Glutamatergic neuron (in vitro differentiated cells): ENCODE data around the gene DOLK. TPM values are rescaled to one million over a fixed set of nuclear protein-coding genes. Genes with fewer than 3 reads are reported as not detected.

Experiments
- DNase-seq: peaks from one replicate; pipeline ENCODE4 v3.0.0; 2022
- H3K27ac Mint-ChIP-seq: one replicate; pipeline ENCODE4 v1.8.0; 2020; ENCODE audit warnings: mild to moderate bottlenecking, mixed read lengths, inconsistent platforms; ENCODE audit not compliant: unreplicated experiment
- H3K27me3 Mint-ChIP-seq: one replicate; pipeline ENCODE4 v1.8.0; 2020; ENCODE audit warnings: mild to moderate bottlenecking, moderate library complexity, mixed read lengths, inconsistent platforms; ENCODE audit not compliant: unreplicated experiment
- H3K36me3 Mint-ChIP-seq: one replicate; pipeline ENCODE4 v1.8.0; 2020; ENCODE audit warnings: mild to moderate bottlenecking, mixed read lengths, inconsistent platforms; ENCODE audit not compliant: unreplicated experiment
- H3K4me1 Mint-ChIP-seq: one replicate; pipeline ENCODE4 v1.8.0; 2020; ENCODE audit warnings: mild to moderate bottlenecking, low read depth, mixed read lengths, inconsistent platforms; ENCODE audit not compliant: unreplicated experiment
- H3K4me3 Mint-ChIP-seq: one replicate; pipeline ENCODE4 v1.8.0; 2020; ENCODE audit warnings: mild to moderate bottlenecking, mixed read lengths, inconsistent platforms; ENCODE audit not compliant: unreplicated experiment
- H3K9me3 Mint-ChIP-seq: one replicate; pipeline ENCODE4 v1.8.0; 2020; ENCODE audit warnings: mild to moderate bottlenecking, moderate library complexity, mixed read lengths, inconsistent platforms; ENCODE audit not compliant: unreplicated experiment
- CTCF ChIP-seq: fragments of 200-600 bp; sonication (generic); IDR thresholded peaks from one replicate; pipeline ENCODE4 v1.5.0; 2021; ENCODE audit not compliant: partially characterized antibody, unreplicated experiment
- total RNA-seq: library from RNA; stranded (reverse); fragmentation: NEBNext Ultra II Directional; extraction: Animal tissue kit (Norgen Biotek cat#: 25700); gene quantifications from one replicate; pipeline ENCODE4 v1.2.1, GENCODE V29; 2021; ENCODE audit not compliant: unreplicated experiment

Gene DOLK
- total RNA-seq, 1 donor from 2014 or later: 16.6 TPM

GRCh38 chr9:128898845-128899565 lies 48.4 kb downstream of the DOLK start:
- no peaks in the 10 kb centered on the region for H3K9me3 Mint-ChIP-seq
- peak overlapping the region; percentile 22 for H3K4me3 Mint-ChIP-seq
- H3K27me3 Mint-ChIP-seq: peaks cover 3% of the 10 kb centered on the region
- H3K36me3 Mint-ChIP-seq: no peaks in the 10 kb centered on the region
- no peak for DNase-seq
- H3K4me1 Mint-ChIP-seq: peaks cover 6% of the 10 kb centered on the region
- H3K27ac Mint-ChIP-seq: no peak overlapping the region
- TF ChIP-seq CTCF: no peak

GRCh38 chr9:128898382-128898781 lies 49.0 kb downstream of the DOLK start:
- Mint-ChIP-seq H3K36me3 (no peaks in the 10 kb centered on the region), H3K27me3 (peaks cover 3% of the 10 kb centered on the region), H3K4me3 (no peak overlapping the region), H3K27ac (no peak overlapping the region), H3K9me3 (no peaks in the 10 kb centered on the region), H3K4me1 (peaks cover 7% of the 10 kb centered on the region)
- TF ChIP-seq CTCF: no peak
- no peak for DNase-seq

GRCh38 chr9:128895556-128895955 lies 51.8 kb downstream of the DOLK start:
- no peak overlapping the region for H3K27ac Mint-ChIP-seq
- TF ChIP-seq CTCF: no peak
- H3K36me3 Mint-ChIP-seq: no peaks in the 10 kb centered on the region
- H3K27me3 Mint-ChIP-seq: peaks cover 3% of the 10 kb centered on the region
- peaks cover 9% of the 10 kb centered on the region for H3K4me1 Mint-ChIP-seq
- no peaks in the 10 kb centered on the region for H3K9me3 Mint-ChIP-seq
- H3K4me3 Mint-ChIP-seq: no peak overlapping the region
- DNase-seq: no peak

Other genes starting within 250 kb of the DOLK start
- 4.3 TPM for gene PKN3, start 245.1 kb downstream of the DOLK start, total RNA-seq
- gene ZDHHC12, start 223.5 kb downstream of the DOLK start, total RNA-seq: 18.2 TPM
- 38.0 TPM for gene ZER1, start 175.7 kb downstream of the DOLK start, total RNA-seq
- 25.6 TPM for gene TBC1D13, start 160.3 kb downstream of the DOLK start, total RNA-seq
- 35.9 TPM for gene ENDOG, start 129.1 kb downstream of the DOLK start, total RNA-seq
- 22.3 TPM for gene SPOUT1, start 117.8 kb downstream of the DOLK start, total RNA-seq
- 19.5 TPM for gene KYAT1, start 65.7 kb downstream of the DOLK start, total RNA-seq
- 93.0 TPM for gene LRRC8A, start 65.5 kb downstream of the DOLK start, total RNA-seq
- gene PHYHD1, start 26.6 kb downstream of the DOLK start, total RNA-seq: 4.4 TPM
- 63.6 TPM for gene NUP188, start 96 bp upstream of the DOLK start, total RNA-seq
- gene SH3GLB2, start 80.7 kb upstream of the DOLK start, total RNA-seq: 143 TPM
- gene MIGA2, start 89.0 kb upstream of the DOLK start, total RNA-seq: 40.2 TPM
- gene DOLPP1, start 133.5 kb upstream of the DOLK start, total RNA-seq: 44.2 TPM
- gene CRAT, start 163.2 kb upstream of the DOLK start, total RNA-seq: 95.8 TPM
- gene PTPA, start 163.8 kb upstream of the DOLK start, total RNA-seq: 166 TPM
- gene IER5L, start 230.7 kb upstream of the DOLK start, total RNA-seq: 36.0 TPM